Tibial artery (tissue), 4 donors: ENCODE data around the gene SCAMP3.

ENCODE experiments used
- DNase-seq, 2 donors: peaks; one replicate each; pipeline ENCODE4 v3.0.0-alpha.2; 2019
- H3K27ac ChIP-seq, 2 donors: fragments of 200-600 bp; sonication (generic) in 1 of 2; 1 replicate in 1 of 2; 2 replicates in 1 of 2; pipeline ENCODE4 v1.5.1; 2018 to 2019; ENCODE audit warnings: mild to moderate bottlenecking in 1 of 2
- H3K27me3 ChIP-seq, 2 donors: fragments of 200-600 bp; sonication (generic) in 1 of 2; one replicate each; pipeline versions ENCODE4 v1.5.1 to v1.6.0; 2016 to 2019
- H3K36me3 ChIP-seq, 3 donors: fragments of 200-600 bp; sonication (generic) in 2 of 3; one replicate each; pipeline ENCODE4 v1.5.1; 2016 to 2019; ENCODE audit warnings: mild to moderate bottlenecking in 2 of 3
- H3K4me1 ChIP-seq, 4 donors: fragments of 200-600 bp; sonication (generic) in 2 of 4; 1 replicate in 3 of 4; 2 replicates in 1 of 4; pipeline ENCODE4 v1.5.1; 2016 to 2019
- H3K4me3 ChIP-seq, 2 donors: fragments of 200-600 bp; sonication (generic) in 1 of 2; 1 replicate in 1 of 2; 2 replicates in 1 of 2; pipeline ENCODE4 v1.5.1; 2018 to 2019; ENCODE audit warnings: mild to moderate bottlenecking in 2 of 2
- H3K9me3 ChIP-seq, 3 donors: fragments of 200-600 bp; sonication (generic) in 1 of 3; one replicate each; pipeline ENCODE4 v1.5.1; 2016 to 2019
- CTCF ChIP-seq, 2 experiments: fragments of 200-600 bp in 1 of 2; fragments of 450-650 bp in 1 of 2; IDR thresholded peaks; one replicate each; pipeline ENCODE4 v1.5.1; 2017 to 2019; ENCODE audit warnings: antibody characterized with exemption in 2 of 2, mild to moderate bottlenecking in 1 of 2, moderate library complexity in 1 of 2
- intact Hi-C: fragments of 100-400 bp; cut with DNase I; formaldehyde crosslinking; loops from one replicate; pipeline ENCODE4 v1.15.0; 2023; ENCODE audit warnings: low total_unique reads

Gene SCAMP3

GRCh38 chr1:155256058-155256852 is 5.9 kb downstream of the SCAMP3 start:
- H3K9me3 ChIP-seq, result no peaks in the 10 kb centered on the region
- peaks cover 0 to 47% (median 37%) of the 10 kb centered on the region in 4 donors for H3K4me1 ChIP-seq
- peaks cover 0 to 45% (median 10%) of the 10 kb centered on the region in 3 donors for H3K36me3 ChIP-seq
- intact Hi-C loops, result no loop called here
- peak overlapping the region; percentile 96 to 97 for H3K27ac ChIP-seq
- no peak for DNase-seq
- TF ChIP-seq CTCF (IDR thresholded peaks at IDR 0.05), result no peak
- H3K4me3 ChIP-seq, result peak overlapping the region; percentile 74 to 79
- H3K27me3 ChIP-seq, result no peaks in the 10 kb centered on the region

- intact Hi-C loops, result no loop called here
- DNase-seq, result peak; percentile 88 to 94
- peak; percentile 21 to 25 for TF ChIP-seq CTCF (IDR thresholded peaks at IDR 0.05)
- H3K27me3 ChIP-seq, result no peaks in the 10 kb centered on the region
- no peaks in the 10 kb centered on the region for H3K9me3 ChIP-seq
- peak within 1 kb of the TSS; percentile 74 to 79 for H3K4me3 ChIP-seq
- H3K27ac ChIP-seq, result peak within 1 kb of the TSS; percentile 96 to 97
- H3K36me3 ChIP-seq, result peaks cover 0 to 42% (median 10%) of the 10 kb centered on the region in 3 donors
- H3K4me1 ChIP-seq, result peaks cover 0 to 47% (median 34%) of the 10 kb centered on the region in 4 donors
These were observed 6.7 kb downstream of the SCAMP3 start, which contains the start of gene ENTREP3 for GRCh38 chr1:155255243-155256007. Gene ENTREP3 (minus strand): TSS chr1:155255483. CDS start chr1:155254877, 606 bp downstream.

- intact Hi-C loops, result loop anchor here (5.0 kb wide), 1 partner anchor 68 kb away; the partner anchor contains the start of gene RUSC1
- Histone ChIP-seq H3K9me3 (no peaks in the 10 kb centered on the region), H3K27ac (peak overlapping the region; percentile 96 to 97), H3K27me3 (no peaks in the 10 kb centered on the region), H3K4me3 (peak overlapping the region; percentile 74 to 79), H3K36me3 (peaks cover 0 to 36% (median 5%) of the 10 kb centered on the region in 3 donors), H3K4me1 (peaks cover 0 to 47% (median 35%) of the 10 kb centered on the region in 4 donors)
- DNase-seq, result peak in 1 of 2 donors; percentile 29
- TF ChIP-seq CTCF (IDR thresholded peaks at IDR 0.05), result peak in 1 of 2 experiments; percentile 12
These were observed 7.4 kb downstream of the SCAMP3 start for GRCh38 chr1:155254714-155255242.

GRCh38 chr1:155254228-155254713 is 7.9 kb downstream of the SCAMP3 start:
- DNase-seq, result no peak
- Histone ChIP-seq H3K27ac (peak overlapping the region; percentile 96 to 97), H3K9me3 (no peaks in the 10 kb centered on the region), H3K27me3 (no peaks in the 10 kb centered on the region), H3K36me3 (peaks cover 0 to 30% (median 5%) of the 10 kb centered on the region in 3 donors), H3K4me3 (peak overlapping the region; percentile 74 to 79), H3K4me1 (peaks cover 0 to 47% (median 35%) of the 10 kb centered on the region in 4 donors)
- TF ChIP-seq CTCF (IDR thresholded peaks at IDR 0.05), result no peak
- intact Hi-C loops, result loop anchor here (5.0 kb wide), 1 partner anchor 68 kb away; the partner anchor contains the start of gene RUSC1

GRCh38 chr1:155253797-155254196 is 8.4 kb downstream of the SCAMP3 start:
- peaks cover 0 to 47% (median 35%) of the 10 kb centered on the region in 4 donors for H3K4me1 ChIP-seq
- TF ChIP-seq CTCF (IDR thresholded peaks at IDR 0.05), result no peak
- peaks cover 0 to 30% (median 5%) of the 10 kb centered on the region in 3 donors for H3K36me3 ChIP-seq
- H3K9me3 ChIP-seq, result no peaks in the 10 kb centered on the region
- H3K27ac ChIP-seq, result peak overlapping the region; percentile 96 to 97
- intact Hi-C loops, result loop anchor here (5.0 kb wide), 1 partner anchor 69 kb away; the partner anchor contains the start of gene RUSC1
- H3K27me3 ChIP-seq, result no peaks in the 10 kb centered on the region
- no peak for DNase-seq
- H3K4me3 ChIP-seq, result peak overlapping the region; percentile 74 to 79
